Adrenal gland (tissue), 5 donors: Measurements from ENCODE around the gene GKN1.

Experiments used
- CTCF ChIP-seq, 6 experiments: fragments of 450-650 bp in 4 of 6; fragments of 200-600 bp in 2 of 6; sonication (generic) in 1 of 6; IDR thresholded peaks; 1 replicate in 5 of 6; 2 replicates in 1 of 6; pipeline versions ENCODE4 v1.5.1 to v1.8.0; 2016 to 2021; ENCODE audit warnings: antibody characterized with exemption in 6 of 6, mild to moderate bottlenecking in 2 of 6, moderate library complexity in 1 of 6
- POLR2A ChIP-seq, 2 donors: fragments of 450-650 bp; IDR thresholded peaks; one replicate each; pipeline ENCODE4 v1.6.1; 2017; ENCODE audit warnings: antibody characterized with exemption in 2 of 2, mild to moderate bottlenecking in 2 of 2, moderate library complexity in 1 of 2
- donor health status: DM: no; HTN: no; CAD: no.

- TF ChIP-seq CTCF (IDR thresholded peaks at IDR 0.05) (no peak), POLR2A (IDR thresholded peaks at IDR 0.05) (no peak)
Observed at GRCh38 chr2:68980956-68981355, 6.5 kb downstream of the GKN1 start.
